K562 (cell line): ENCODE results near the gene TOM1L1. TPM values are rescaled to one million over a fixed set of nuclear protein-coding genes. Genes with fewer than 3 reads are reported as not detected.

Source experiments
- ARID2 ChIP-seq: fragments of 450-650 bp; IDR thresholded peaks from 2 replicates; pipeline ENCODE4 v1.6.1; 2017; ENCODE audit warnings: antibody characterized with exemption, mild to moderate bottlenecking
- C11orf30 ChIP-seq: fragments of 450-650 bp; IDR thresholded peaks from 2 replicates; pipeline ENCODE4 v1.6.1; 2016; ENCODE audit warnings: low read depth, mild to moderate bottlenecking
- CBFA2T2 ChIP-seq: fragments of 450-650 bp; conservative IDR thresholded peaks from 2 replicates; pipeline ENCODE4 v1.6.1; 2017; ENCODE audit warnings: mild to moderate bottlenecking
- CREB3L1 ChIP-seq: fragments of 450-650 bp; IDR thresholded peaks from 2 replicates; pipeline ENCODE4 v1.6.1; 2014; ENCODE audit warnings: low read depth, mild to moderate bottlenecking, moderate library complexity, borderline replicate concordance
- CXXC5 ChIP-seq: fragments of 250-450 bp; sonication (Bioruptor Pico); IDR thresholded peaks from 2 replicates; pipeline ENCODE4 v1.8.0; 2022; ENCODE audit warnings: inconsistent platforms, mild to moderate bottlenecking, moderate library complexity
- E2F3 ChIP-seq: fragments of 250-450 bp; sonication (Bioruptor Pico); IDR thresholded peaks from 2 replicates; pipeline ENCODE4 v1.4.0; 2020; ENCODE audit warnings: mild to moderate bottlenecking
- E2F6 ChIP-seq, 2 experiments: IDR thresholded peaks; 2 replicates each; pipeline ENCODE4 v1.6.1; 2011; ENCODE audit warnings: borderline replicate concordance in 1 of 2, control low read depth in 1 of 2, low read depth in 1 of 2, low read length in 1 of 2, mild to moderate bottlenecking in 1 of 2, mixed read lengths in 1 of 2, moderate library complexity in 1 of 2; ENCODE audit not compliant: insufficient read depth in 1 of 2, insufficient read length in 1 of 2, poor library complexity in 1 of 2, severe bottlenecking in 1 of 2; ENCODE audit errors: extremely low read depth in 1 of 2
- ILF3 ChIP-seq: fragments of 450-650 bp; IDR thresholded peaks from 2 replicates; pipeline ENCODE4 v1.6.1; 2018; ENCODE audit warnings: antibody characterized with exemption, mild to moderate bottlenecking, moderate library complexity, borderline replicate concordance
- MXI1 ChIP-seq: IDR thresholded peaks from 2 replicates; pipeline ENCODE4 v1.6.1; 2011; ENCODE audit warnings: low read depth, mild to moderate bottlenecking, improper control_type of control experiment, low read length
- MYBL2 ChIP-seq, 2 experiments: fragments of 450-650 bp in 1 of 2; sonication (generic) in 1 of 2; formaldehyde crosslinking in 1 of 2; IDR thresholded peaks; 2 replicates each; pipeline versions ENCODE4 v1.6.1 to v1.8.1; 2017 to 2022; ENCODE audit warnings: borderline replicate concordance in 1 of 2, inconsistent platforms in 1 of 2, low read depth in 1 of 2, mild to moderate bottlenecking in 1 of 2, missing genetic modification reagents in 1 of 2, moderate library complexity in 1 of 2
- NCOA1 ChIP-seq: fragments of 450-650 bp; IDR thresholded peaks from 2 replicates; pipeline ENCODE4 v1.6.1; 2016; ENCODE audit warnings: low read depth
- NR2F6 ChIP-seq: fragments of 450-650 bp; formaldehyde crosslinking; IDR thresholded peaks from 2 replicates; pipeline ENCODE4 v1.4.0; 2020; ENCODE audit warnings: mild to moderate bottlenecking
- PML ChIP-seq: IDR thresholded peaks from 2 replicates; pipeline ENCODE4 v1.6.1; 2012; ENCODE audit warnings: low read length, inconsistent platforms
- RBM22 ChIP-seq: fragments of 200-400 bp; formaldehyde crosslinking; IDR thresholded peaks from 2 replicates; pipeline ENCODE4 v1.6.1; 2018; ENCODE audit warnings: low read length, low read depth; ENCODE audit not compliant: poor library complexity, severe bottlenecking
- RBM25 ChIP-seq: fragments of 200-400 bp; formaldehyde crosslinking; IDR thresholded peaks from 2 replicates; pipeline ENCODE4 v1.6.1; 2018; ENCODE audit warnings: low read length, low read depth, moderate library complexity; ENCODE audit not compliant: severe bottlenecking
- SMAD2 ChIP-seq: fragments of 150-350 bp; IDR thresholded peaks from 2 replicates; pipeline ENCODE4 v1.6.1; 2014; ENCODE audit warnings: low read depth, mild to moderate bottlenecking, low read length
- TARDBP ChIP-seq: fragments of 450-650 bp; IDR thresholded peaks from 2 replicates; pipeline ENCODE4 v1.6.1; 2016
- TFAM ChIP-seq: fragments of 250-450 bp; sonication (Bioruptor Pico); conservative IDR thresholded peaks from 2 replicates; pipeline ENCODE4 v1.5.0; 2021; ENCODE audit warnings: mild to moderate bottlenecking, moderate library complexity
- ZBTB43 ChIP-seq: sonication (generic); formaldehyde crosslinking; IDR thresholded peaks from 2 replicates; pipeline ENCODE4 v1.8.0; 2023; ENCODE audit warnings: mild to moderate bottlenecking, missing genetic modification reagents
- ZFX ChIP-seq: sonication (generic); formaldehyde crosslinking; IDR thresholded peaks from 2 replicates; pipeline ENCODE4 v1.8.0; 2022; ENCODE audit warnings: mild to moderate bottlenecking, missing genetic modification reagents, moderate library complexity
- ZNF512 ChIP-seq: IDR thresholded peaks from 2 replicates; pipeline ENCODE4 v1.6.1; 2016; ENCODE audit warnings: missing genetic modification characterization, missing compliant biosample characterization
- ZNF696 ChIP-seq: fragments of 250-450 bp; sonication (Bioruptor Pico); conservative IDR thresholded peaks from 2 replicates; pipeline ENCODE4 v1.4.0; 2020; ENCODE audit warnings: mild to moderate bottlenecking, moderate library complexity
- ZNF766 ChIP-seq: fragments of 200-800 bp; sonication (Bioruptor generic); conservative IDR thresholded peaks from 2 replicates; pipeline ENCODE4 v1.6.1; 2016; ENCODE audit warnings: missing genetic modification characterization, missing compliant biosample characterization
- polyA plus RNA-seq, 8 experiments: library from polyadenylated mRNA; depleted of rRNA in 4 of 8; stranded (reverse) in 5 of 8; unstranded in 3 of 8; fragments of >200 nt; fragmentation: Nextera tagmentation in 2 of 8; fragmentation: Illumina TruSeq in 1 of 8; extraction: Ambion mirVana in 2 of 8; extraction: Trizol in 1 of 8; gene quantifications; 2 replicates each; pipeline versions ENCODE4 v1.2.1 to v1.2.3, GENCODE V29; 2011 to 2014; ENCODE audit warnings: inconsistent platforms in 1 of 8, missing spikeins in 1 of 8
- total RNA-seq, 7 experiments: library from RNA; depleted of rRNA in 6 of 7; stranded (reverse); fragments of >200 nt in 6 of 7; fragmentation: Illumina TruSeq in 2 of 7; extraction: Trizol in 2 of 7; gene quantifications; 2 replicates each; pipeline versions ENCODE4 v1.2.1 to v1.2.3, GENCODE V29; 2011 to 2021; ENCODE audit warnings: low replicate concordance in 1 of 7

Gene TOM1L1
- total and polyA plus RNA-seq, 9 of the 15 experiments (the other 6 are each of a cell fraction or from before 2014, with no cell fraction given) = 21.3 to 74.3 (median 31.0) TPM

- TF ChIP-seq ZBTB43 (CRISPR knock-in tag) (no peak), ZNF766 (CRISPR knock-in tag) (no peak), RBM25 (peak; percentile 98), ZNF696 (CRISPR knock-in tag) (no peak), NCOA1 (no peak), TFAM (CRISPR knock-in tag) (no peak), CXXC5 (CRISPR knock-in tag) (peak; percentile 60), MXI1 (peak; percentile 82; the same call in 1 of the 2 replicates), E2F3 (CRISPR knock-in tag) (no peak), SMAD2 (no peak), CREB3L1 (peak; percentile 97), PML (peak; percentile 64; the same call in 1 of the 2 replicates), NR2F6 (CRISPR knock-in tag) (no peak), CBFA2T2 (no peak), TARDBP (no peak), ZFX (CRISPR knock-in tag) (peak; percentile 51), E2F6 (IDR thresholded peaks at IDR 0.05; ENCODE audit: borderline replicate concordance in 1 of 2, extremely low read depth in 1 of 2, insufficient read depth in 1 of 2, insufficient read length in 1 of 2, low read depth in 1 of 2, low read length in 1 of 2, poor library complexity in 1 of 2, severe bottlenecking in 1 of 2) (peak in 1 of 2 experiments; percentile 11), ZNF512 (tag) (no peak), MYBL2 (IDR thresholded peaks at IDR 0.05; ENCODE audit: low read depth) (no peak), MYBL2 (CRISPR knock-in tag; IDR thresholded peaks at IDR 0.05; ENCODE audit: borderline replicate concordance) (no peak), C11orf30 (peak; percentile 27; the same call in 1 of the 2 replicates), RBM22 (peak; percentile 47), ILF3 (no peak), ARID2 (no peak)
Measured at GRCh38 chr17:54968262-54968987, 67.8 kb downstream of the TOM1L1 start, which contains the start of the genes COX11 and STXBP4 (continued).
